NCI-H748 treated with DMSO at 0.1 percent for 48 hours (cell line): Measurements from ENCODE around the gene DHRSX.
"Not testable (repeated sequence)": the region's sequence is repeated elsewhere in the genome, so short reads cannot be mapped to it uniquely, and the experiment has no call there.

Experiments
- DNase-seq: peaks from one replicate; lab custom pipeline; 2025; lab: John Stamatoyannopoulos, UW

Gene DHRSX

GRCh38 chrX:2425286-2426071 is 75.3 kb downstream of the DHRSX start:
- no peak for DNase-seq

GRCh38 chrX:2424317-2424716 is 76.5 kb downstream of the DHRSX start:
- no peak for DNase-seq

DNA sequence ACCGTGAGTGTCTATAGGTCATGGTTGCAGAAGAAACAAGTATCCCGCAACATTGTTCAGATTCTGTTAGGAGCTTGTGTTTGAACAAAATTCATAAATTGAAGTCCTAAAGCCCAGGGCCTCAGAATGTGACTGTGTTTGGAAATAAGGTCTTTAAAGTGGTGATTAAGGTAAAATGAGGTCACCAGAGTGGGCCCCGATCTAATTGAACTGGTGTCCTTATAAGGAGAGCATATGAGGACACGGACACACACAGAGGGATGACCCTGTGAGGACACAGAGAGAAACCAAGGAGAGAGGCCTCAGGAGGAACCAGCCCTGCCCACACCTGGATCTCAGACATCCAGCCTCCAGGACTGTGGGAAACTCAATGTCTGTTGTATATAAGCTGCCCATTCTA is 76.9 kb downstream of the DHRSX start:
- DNase-seq = no peak

GRCh38 chrX:2423282-2423681 is 77.5 kb downstream of the DHRSX start:
- DNase-seq = no peak

DNA sequence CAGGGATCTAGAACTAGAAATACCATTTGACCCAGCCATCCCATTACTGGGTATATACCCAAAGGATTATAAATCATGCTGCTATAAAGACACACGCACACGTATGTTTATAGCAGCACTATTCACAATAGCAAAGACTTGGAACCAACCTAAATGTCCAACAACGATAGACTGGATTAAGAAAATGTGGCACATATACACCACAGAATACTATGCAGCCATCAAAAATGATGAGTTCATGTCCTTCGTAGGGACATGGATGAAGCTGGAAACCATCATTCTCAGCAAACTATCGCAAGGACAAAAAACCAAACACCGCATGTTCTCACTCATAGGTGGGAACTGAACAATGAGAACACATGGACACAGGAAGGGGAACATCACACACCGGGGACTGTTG is 81.4 kb downstream of the DHRSX start:
- DNase-seq = not testable (repeated sequence)

DNA sequence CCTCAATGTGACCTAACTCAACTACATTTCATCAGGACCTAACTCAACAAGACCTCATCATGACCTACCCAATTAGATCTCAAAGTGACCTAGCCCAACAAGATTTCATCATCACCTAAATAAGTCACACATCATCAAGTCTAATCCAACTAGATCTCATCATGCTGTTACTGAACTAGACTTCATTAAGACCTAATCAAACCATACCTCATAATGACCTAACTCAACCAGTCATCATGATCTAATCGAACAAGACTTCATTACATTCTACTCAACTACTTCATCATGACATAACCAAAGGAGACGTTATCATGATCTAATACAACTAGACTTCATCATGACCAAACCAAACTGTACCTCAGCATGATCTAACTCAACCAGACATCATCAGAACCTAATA is 82.8 kb downstream of the DHRSX start:
- DNase-seq = no peak

- DNase-seq = no peak
These were observed 83.7 kb downstream of the DHRSX start for GRCh38 chrX:2416851-2417604.

DNA sequence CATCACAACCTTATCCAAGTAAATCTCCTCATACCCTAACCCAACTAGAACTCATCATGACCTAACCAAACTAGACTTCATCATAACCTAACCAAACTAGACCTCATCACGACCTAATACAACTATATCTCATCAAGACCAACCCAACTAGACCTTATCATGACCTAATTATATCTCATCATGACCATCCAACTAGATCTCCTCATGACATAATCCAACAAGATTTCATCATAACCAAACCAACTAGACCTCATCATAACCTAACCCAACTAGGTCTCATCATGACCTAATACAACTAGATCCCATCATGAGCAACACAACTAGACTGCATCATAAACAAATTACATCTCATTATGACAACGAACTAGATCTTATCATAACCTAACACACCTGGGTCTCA is 86.4 kb downstream of the DHRSX start:
- no peak for DNase-seq

DNA sequence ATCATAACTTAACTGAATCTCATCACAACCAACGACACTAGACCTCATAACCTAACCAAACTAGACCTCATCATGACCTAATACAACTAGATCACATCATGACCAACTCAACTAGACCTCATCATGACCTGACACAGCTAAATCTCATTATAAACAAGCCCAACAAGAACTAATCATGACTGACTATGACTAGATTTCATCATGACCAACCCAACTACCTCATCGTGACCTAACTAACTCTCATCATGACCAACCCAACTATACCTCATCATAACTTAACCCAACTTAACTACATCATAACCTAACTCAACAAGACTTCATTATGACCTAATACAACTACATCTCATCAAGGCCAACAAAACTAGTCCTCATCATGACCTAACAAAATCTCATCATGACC is 86.8 kb downstream of the DHRSX start:
- no peak for DNase-seq

- DNase-seq = no peak
These were observed 88.6 kb downstream of the DHRSX start for GRCh38 chrX:2412131-2412530.

DNA sequence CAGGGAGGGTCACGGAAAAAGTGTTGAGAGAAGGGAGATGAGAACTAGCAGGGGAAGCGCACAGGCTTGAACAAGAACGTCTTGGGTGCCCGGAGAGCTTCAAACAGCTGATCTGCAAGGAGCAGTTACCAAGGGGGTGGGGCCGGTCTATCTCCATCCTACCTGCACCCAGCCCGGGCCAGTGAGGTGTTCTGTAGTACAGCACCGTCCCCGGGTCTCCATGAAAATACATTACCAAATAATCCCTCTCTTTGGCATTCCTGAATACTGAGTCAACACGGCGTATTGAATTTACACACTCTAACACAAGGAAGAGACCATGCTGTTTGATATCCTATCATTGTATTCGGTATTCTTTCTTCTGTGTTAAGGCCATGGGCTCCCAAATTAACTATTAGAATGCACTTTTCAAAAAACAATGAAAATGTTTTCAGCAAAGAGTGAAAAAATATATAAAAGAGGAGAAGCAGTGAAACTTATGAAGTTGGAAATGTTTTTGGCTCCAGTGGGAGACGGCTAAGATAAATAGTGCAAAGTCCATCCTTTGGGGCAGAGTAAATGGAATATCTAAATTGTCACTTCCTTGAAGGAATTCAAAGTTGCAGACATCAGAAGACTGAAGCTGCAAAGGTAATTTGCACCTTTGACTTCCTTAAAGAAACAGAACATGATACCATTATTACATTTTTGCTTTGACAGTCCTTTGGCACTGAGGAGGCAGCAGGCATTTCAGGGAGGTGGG is 90.3 kb downstream of the DHRSX start:
- DNase-seq = no peak

- no peak for DNase-seq
These were observed 91.0 kb downstream of the DHRSX start for GRCh38 chrX:2409796-2410195.

- no peak for DNase-seq
These were observed 91.9 kb downstream of the DHRSX start for GRCh38 chrX:2408856-2409255.

GRCh38 chrX:2406891-2407518 is 93.8 kb downstream of the DHRSX start:
- no peak for DNase-seq

- DNase-seq = no peak
These were observed 96.0 kb downstream of the DHRSX start for GRCh38 chrX:2404776-2405175.

DNA sequence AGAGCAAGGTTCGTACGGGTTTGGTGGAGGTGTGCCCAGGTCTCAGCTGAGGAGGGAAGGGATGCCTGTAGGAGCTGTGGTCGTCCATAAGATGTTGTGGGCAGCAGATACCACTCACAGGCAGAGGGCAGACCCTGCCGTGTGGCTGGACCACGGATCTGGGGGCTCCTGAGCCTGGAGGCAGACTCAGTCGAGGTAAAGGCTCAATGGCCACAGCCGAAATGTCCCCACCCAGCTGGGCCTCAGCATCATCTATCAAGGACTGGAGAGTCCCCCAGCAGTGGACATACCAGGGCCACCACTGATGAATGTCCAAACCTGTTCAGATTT is 98.5 kb downstream of the DHRSX start:
- no peak for DNase-seq

DNA sequence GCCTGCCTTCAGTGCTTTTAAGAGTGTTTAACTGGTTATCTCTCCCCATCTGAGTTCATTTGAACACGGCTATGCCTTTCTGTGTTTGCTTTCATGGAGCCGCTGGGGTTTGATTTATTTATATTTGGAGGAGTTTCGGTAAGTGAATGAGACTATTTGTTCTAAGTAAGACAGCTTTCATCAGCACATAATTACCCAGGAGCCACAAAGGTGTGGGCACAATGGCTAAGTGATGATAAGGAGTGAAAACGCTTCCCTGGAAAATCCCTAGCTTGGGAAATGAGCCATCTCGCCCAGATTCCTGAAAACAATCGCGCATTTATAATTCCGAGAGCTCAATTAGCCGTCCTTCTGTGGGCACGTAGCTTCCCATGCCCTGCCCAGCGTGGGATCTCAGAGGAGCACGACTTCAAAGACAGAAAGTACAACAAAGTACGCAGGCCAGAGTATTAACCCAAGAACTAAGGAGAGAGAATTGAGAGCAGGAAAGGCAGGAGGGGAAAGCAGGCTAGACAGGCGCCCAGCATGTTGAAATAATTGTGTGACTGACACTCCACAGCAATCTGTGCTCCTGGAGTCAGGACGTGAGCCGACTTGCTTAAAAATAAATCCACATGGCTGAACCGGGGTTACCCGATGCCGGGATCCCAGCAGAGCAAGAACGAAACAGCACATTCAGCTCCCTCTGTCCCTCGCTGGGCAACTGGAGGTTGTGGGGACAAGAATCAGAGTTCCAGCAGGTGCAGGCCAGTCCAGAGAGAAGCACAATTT is 99.0 kb downstream of the DHRSX start:
- DNase-seq = no peak

DNA sequence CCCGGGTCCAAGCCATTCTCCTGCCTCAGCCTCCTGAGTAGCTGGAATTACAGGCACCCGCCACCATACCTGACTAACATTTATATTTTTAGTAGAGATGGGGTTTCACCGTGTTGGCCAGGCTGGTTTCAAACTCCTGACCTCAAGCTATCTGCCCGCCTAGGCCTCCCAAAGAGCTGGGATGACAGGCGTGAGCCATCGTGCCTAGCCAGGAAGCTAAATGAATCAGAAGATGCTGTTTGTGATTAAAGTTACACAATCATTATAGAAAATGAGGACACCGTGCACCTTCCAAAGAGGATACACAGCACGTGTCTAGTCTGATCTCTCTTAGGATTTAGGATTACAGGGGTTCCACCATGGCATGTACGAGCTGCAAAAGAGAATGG is 99.6 kb downstream of the DHRSX start:
- no peak for DNase-seq

- DNase-seq = no peak
These were observed 102.6 kb downstream of the DHRSX start for GRCh38 chrX:2398064-2398656.

DNA sequence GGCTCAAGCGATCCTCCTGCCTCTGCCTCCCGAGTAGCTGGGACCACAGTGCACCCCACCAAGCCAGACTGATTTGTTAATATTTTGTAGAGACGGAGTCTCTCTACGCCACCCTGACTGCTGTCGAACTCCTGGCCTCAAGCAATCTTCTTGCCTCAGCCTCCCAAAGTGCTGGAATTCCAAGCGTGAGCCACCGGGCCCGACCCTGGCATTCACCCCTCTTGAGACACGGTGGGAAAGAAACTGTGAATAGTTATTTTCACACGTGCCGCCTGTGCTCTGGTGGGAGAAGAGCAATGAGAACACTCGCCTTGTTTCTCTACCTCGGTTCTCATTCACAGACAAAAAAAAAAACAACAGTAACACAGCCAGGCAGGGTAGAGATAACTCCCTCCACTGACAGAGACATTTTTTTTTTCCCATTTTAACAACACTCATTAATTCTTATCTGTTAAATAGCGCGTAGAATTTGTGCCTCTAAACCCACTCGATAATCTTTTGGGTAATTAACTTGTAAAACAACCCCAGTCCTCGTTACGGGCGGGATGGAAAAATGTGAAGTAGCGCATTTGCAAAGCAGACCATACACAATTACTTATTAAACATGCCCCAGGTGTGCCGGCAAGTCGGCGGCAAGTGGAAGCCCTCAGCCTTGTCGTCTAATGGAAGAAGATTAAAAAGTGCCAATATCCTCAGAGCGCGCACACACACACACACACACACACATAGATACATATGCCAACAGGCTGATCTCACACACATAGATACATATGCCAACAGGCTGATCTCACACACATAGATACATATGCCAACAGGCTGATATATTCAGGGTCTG is 103.3 kb downstream of the DHRSX start:
- no peak for DNase-seq
